ENCODE measurements around the gene PGGHG.
A peak's percentile ranks its signal among the peaks of the same experiment; 100 is the strongest.
"Not testable (repeated sequence)": the region's sequence is repeated elsewhere in the genome, so short reads cannot be mapped to it uniquely, and the experiment has no call there.

PGGHG gene

GRCh38 chr11:311013-311748 is 22.3 kb downstream of the PGGHG start:
- H3K4me2 ChIP-seq (ENCODE audit: low read length); H3K23ac ChIP-seq (ENCODE audit: low read length); H2BK5ac ChIP-seq (ENCODE audit: low read depth, low read length, poor library complexity); H2BK12ac ChIP-seq (ENCODE audit: low read length); H3K18ac ChIP-seq (ENCODE audit: low read length); H3K9ac ChIP-seq (ENCODE audit: low read length); H4K91ac ChIP-seq (ENCODE audit: low read depth, low read length); H3K4me3 ChIP-seq (ENCODE audit: low read depth, low read length); H3K36me3 ChIP-seq (ENCODE audit: control insufficient read depth in 1 of 2, insufficient read depth in 2 of 2, low read length in 2 of 2); H2AFZ ChIP-seq (ENCODE audit: insufficient read depth, low read length, poor library complexity); H3K27me3 ChIP-seq (ENCODE audit: insufficient read depth, low read length); H2BK120ac ChIP-seq (ENCODE audit: insufficient read depth, low read length, poor library complexity); H3K14ac ChIP-seq (ENCODE audit: low read length); H3K27ac ChIP-seq (ENCODE audit: low read depth, low read length); H3K9me3 ChIP-seq (ENCODE audit: insufficient read depth, low read depth, low read length); H2AK5ac ChIP-seq (ENCODE audit: low read length); H3K79me2 ChIP-seq (ENCODE audit: control insufficient read depth, insufficient read depth, low read length, poor library complexity); H4K12ac ChIP-seq (ENCODE audit: low read depth, low read length); DNase-seq; H4K8ac ChIP-seq (ENCODE audit: low read depth, low read length); H3K4ac ChIP-seq (ENCODE audit: low read depth, low read length): not testable (repeated sequence)
- Histone ChIP-seq H3K79me1 (ENCODE audit: low read length) (peaks cover 13% of the 10 kb centered on the region), H3K4me1 (ENCODE audit: control insufficient read depth in 1 of 2, insufficient read depth in 2 of 2, low read length in 2 of 2) (peaks cover 20 to 26% of the 10 kb centered on the region in 2 experiments)
- WGBS (ENCODE audit: extremely low coverage, insufficient coverage, insufficient read length): no CpG with 5 or more reads among the region's 71 CpGs

GRCh38 chr11:312092-312816 is 23.3 kb downstream of the PGGHG start:
- no CpG with 5 or more reads among the region's 14 CpGs for WGBS (ENCODE audit: extremely low coverage, insufficient coverage, insufficient read length)
- no peak for DNase-seq
- H4K12ac ChIP-seq (ENCODE audit: low read depth, low read length): no peak overlapping the region
- no peak overlapping the region for H3K27ac ChIP-seq (ENCODE audit: low read depth, low read length)
- H3K23ac ChIP-seq (ENCODE audit: low read length): no peak overlapping the region
- H2AFZ ChIP-seq (ENCODE audit: insufficient read depth, low read length, poor library complexity): no peak overlapping the region
- H2BK120ac ChIP-seq (ENCODE audit: insufficient read depth, low read length, poor library complexity): no peak overlapping the region
- peaks cover 1% of the 10 kb centered on the region for H3K9me3 ChIP-seq (ENCODE audit: insufficient read depth, low read depth, low read length)
- H4K8ac ChIP-seq (ENCODE audit: low read depth, low read length): no peak overlapping the region
- H3K36me3 ChIP-seq (ENCODE audit: control insufficient read depth in 1 of 2, insufficient read depth in 2 of 2, low read length in 2 of 2): no peaks in the 10 kb centered on the region
- H2BK12ac ChIP-seq (ENCODE audit: low read length): no peak overlapping the region
- no peak overlapping the region for H3K4ac ChIP-seq (ENCODE audit: low read depth, low read length)
- no peak overlapping the region for H2AK5ac ChIP-seq (ENCODE audit: low read length)
- no peak overlapping the region for H3K18ac ChIP-seq (ENCODE audit: low read length)
- no peak overlapping the region for H3K4me3 ChIP-seq (ENCODE audit: low read depth, low read length)
- no peak overlapping the region for H4K91ac ChIP-seq (ENCODE audit: low read depth, low read length)
- H3K79me1 ChIP-seq (ENCODE audit: low read length): peaks cover 9% of the 10 kb centered on the region
- peaks cover 4% of the 10 kb centered on the region for H3K27me3 ChIP-seq (ENCODE audit: insufficient read depth, low read length)
- no peak overlapping the region for H3K9ac ChIP-seq (ENCODE audit: low read length)
- H3K79me2 ChIP-seq (ENCODE audit: control insufficient read depth, insufficient read depth, low read length, poor library complexity): peaks cover 2% of the 10 kb centered on the region
- no peak overlapping the region for H3K14ac ChIP-seq (ENCODE audit: low read length)
- H2BK5ac ChIP-seq (ENCODE audit: low read depth, low read length, poor library complexity): no peak overlapping the region
- H3K4me2 ChIP-seq (ENCODE audit: low read length): no peak overlapping the region
- peaks cover 14 to 19% of the 10 kb centered on the region in 2 experiments for H3K4me1 ChIP-seq (ENCODE audit: control insufficient read depth in 1 of 2, insufficient read depth in 2 of 2, low read length in 2 of 2)

- peaks cover 1% of the 10 kb centered on the region for H3K9me3 ChIP-seq (ENCODE audit: insufficient read depth, low read depth, low read length)
- peak overlapping the region; percentile 89 for H3K18ac ChIP-seq (ENCODE audit: low read length)
- H3K14ac ChIP-seq (ENCODE audit: low read length): peak overlapping the region; percentile 60
- no CpG with 5 or more reads among the region's 8 CpGs for WGBS (ENCODE audit: extremely low coverage, insufficient coverage, insufficient read length)
- no peak overlapping the region for H3K9ac ChIP-seq (ENCODE audit: low read length)
- peak overlapping the region; percentile 13 for H2AK5ac ChIP-seq (ENCODE audit: low read length)
- H4K8ac ChIP-seq (ENCODE audit: low read depth, low read length): peak overlapping the region; percentile 81
- H3K23ac ChIP-seq (ENCODE audit: low read length): no peak overlapping the region
- peaks cover 4% of the 10 kb centered on the region for H3K27me3 ChIP-seq (ENCODE audit: insufficient read depth, low read length)
- H2BK12ac ChIP-seq (ENCODE audit: low read length): peak overlapping the region; percentile 92
- peak overlapping the region; percentile 77 for H4K12ac ChIP-seq (ENCODE audit: low read depth, low read length)
- H2AFZ ChIP-seq (ENCODE audit: insufficient read depth, low read length, poor library complexity): peak overlapping the region; percentile 71
- DNase-seq: no peak
- H2BK5ac ChIP-seq (ENCODE audit: low read depth, low read length, poor library complexity): peak overlapping the region; percentile 46
- peaks cover 11% of the 10 kb centered on the region in 2 experiments for H3K4me1 ChIP-seq (ENCODE audit: control insufficient read depth in 1 of 2, insufficient read depth in 2 of 2, low read length in 2 of 2)
- H4K91ac ChIP-seq (ENCODE audit: low read depth, low read length): peak overlapping the region; percentile 81
- H3K79me2 ChIP-seq (ENCODE audit: control insufficient read depth, insufficient read depth, low read length, poor library complexity): peaks cover 2% of the 10 kb centered on the region
- peak overlapping the region; percentile 68 for H2BK120ac ChIP-seq (ENCODE audit: insufficient read depth, low read length, poor library complexity)
- peak overlapping the region; percentile 56 for H3K4ac ChIP-seq (ENCODE audit: low read depth, low read length)
- peak overlapping the region; percentile 36 for H3K27ac ChIP-seq (ENCODE audit: low read depth, low read length)
- H3K36me3 ChIP-seq (ENCODE audit: control insufficient read depth in 1 of 2, insufficient read depth in 2 of 2, low read length in 2 of 2): no peaks in the 10 kb centered on the region
- H3K79me1 ChIP-seq (ENCODE audit: low read length): peaks cover 6% of the 10 kb centered on the region
- H3K4me2 ChIP-seq (ENCODE audit: low read length): no peak overlapping the region
- H3K4me3 ChIP-seq (ENCODE audit: low read depth, low read length): peak overlapping the region; percentile 2
Measured at GRCh38 chr11:313304-313786, 24.4 kb downstream of the PGGHG start.

- Histone ChIP-seq H3K79me1 (ENCODE audit: low read length) (peaks cover 6% of the 10 kb centered on the region), H3K14ac (ENCODE audit: low read length) (peak within 1 kb of the TSS; percentile 60), H3K23ac (ENCODE audit: low read length) (no peak within 1 kb of the TSS), H3K4ac (ENCODE audit: low read depth, low read length) (peak within 1 kb of the TSS; percentile 56), H2AFZ (ENCODE audit: insufficient read depth, low read length, poor library complexity) (peak within 1 kb of the TSS; percentile 71), H3K79me2 (ENCODE audit: control insufficient read depth, insufficient read depth, low read length, poor library complexity) (peaks cover 2% of the 10 kb centered on the region), H4K91ac (ENCODE audit: low read depth, low read length) (peak within 1 kb of the TSS; percentile 81), H2AK5ac (ENCODE audit: low read length) (peak within 1 kb of the TSS; percentile 13), H3K27me3 (ENCODE audit: insufficient read depth, low read length) (peaks cover 4% of the 10 kb centered on the region), H3K36me3 (ENCODE audit: control insufficient read depth in 1 of 2, insufficient read depth in 2 of 2, low read length in 2 of 2) (no peaks in the 10 kb centered on the region), H4K12ac (ENCODE audit: low read depth, low read length) (peak within 1 kb of the TSS; percentile 77), H4K8ac (ENCODE audit: low read depth, low read length) (peak within 1 kb of the TSS; percentile 81), H2BK120ac (ENCODE audit: insufficient read depth, low read length, poor library complexity) (peak within 1 kb of the TSS; percentile 68), H3K9ac (ENCODE audit: low read length) (peak within 1 kb of the TSS; percentile 42), H2BK12ac (ENCODE audit: low read length) (peak within 1 kb of the TSS; percentile 92), H2BK5ac (ENCODE audit: low read depth, low read length, poor library complexity) (peak within 1 kb of the TSS; percentile 46), H3K4me1 (ENCODE audit: control insufficient read depth in 1 of 2, insufficient read depth in 2 of 2, low read length in 2 of 2) (peaks cover 10 to 12% of the 10 kb centered on the region in 2 experiments), H3K9me3 (ENCODE audit: insufficient read depth, low read depth, low read length) (peaks cover 1% of the 10 kb centered on the region), H3K4me2 (ENCODE audit: low read length) (peak within 1 kb of the TSS; percentile 61), H3K18ac (ENCODE audit: low read length) (peak within 1 kb of the TSS; percentile 89), H3K4me3 (ENCODE audit: low read depth, low read length) (peak within 1 kb of the TSS; percentile 25), H3K27ac (ENCODE audit: low read depth, low read length) (peak within 1 kb of the TSS; percentile 36)
- DNase-seq: peak in 1 of 2 donors; percentile 33
- no CpG with 5 or more reads among the region's 18 CpGs for WGBS (ENCODE audit: extremely low coverage, insufficient coverage, insufficient read length)
Measured at GRCh38 chr11:313787-314553, 25.0 kb downstream of the PGGHG start, which contains the start of gene IFITM1. Gene IFITM1, plus strand, starts transcription at chr11:314040. Its CDS starts 131 bp downstream, at chr11:314171.
